Urinary bladder (tissue), 4 donors: ENCODE measurements around the gene MMP15. TPM values are rescaled to one million over a fixed set of nuclear protein-coding genes. Genes with fewer than 3 reads are reported as not detected.
"Not testable (repeated sequence)": the region's sequence is repeated elsewhere in the genome, so short reads cannot be mapped to it uniquely, and the experiment has no call there.

Experiments
- DNase-seq: peaks from one replicate; pipeline ENCODE4 v3.0.0-alpha.2; 2015; ENCODE audit errors: extremely low spot score
- H3K27ac ChIP-seq: one replicate; pipeline ENCODE4 v1.5.1; 2013; ENCODE audit warnings: low read depth, mild to moderate bottlenecking, moderate library complexity
- H3K36me3 ChIP-seq: one replicate; pipeline ENCODE4 v1.6.1; 2013; ENCODE audit warnings: mild to moderate bottlenecking, moderate library complexity; ENCODE audit not compliant: insufficient read depth
- H3K4me1 ChIP-seq: one replicate; pipeline ENCODE4 v1.6.1; 2013; ENCODE audit warnings: mild to moderate bottlenecking, moderate library complexity; ENCODE audit not compliant: insufficient read depth
- H3K4me3 ChIP-seq: one replicate; pipeline ENCODE4 v1.5.1; 2013; ENCODE audit warnings: low read depth, low read length
- WGBS: extraction: QIAGEN DNeasy Blood & Tissue Kit; methylation state at CpG from one replicate; pipeline ENCODE4 v1.1.7; 2013; 5-methylcytosine and 5-hydroxymethylcytosine counted together
- polyA plus RNA-seq: library from polyadenylated mRNA; stranded (reverse); fragments of 200-250 nt; gene quantifications from one replicate; pipeline ENCODE4 v1.2.3, GENCODE V29; 2013
- total RNA-seq: library from RNA; depleted of rRNA; stranded (reverse); fragments of >200 nt; gene quantifications from one replicate; pipeline ENCODE4 v1.2.3, GENCODE V29; 2014
- donor health status: healthy with polysubstance abuse.
- donor health status: healthy.

Gene MMP15
- total and polyA plus RNA-seq, 2 donors, result 10.6 to 11.1 TPM

DNA sequence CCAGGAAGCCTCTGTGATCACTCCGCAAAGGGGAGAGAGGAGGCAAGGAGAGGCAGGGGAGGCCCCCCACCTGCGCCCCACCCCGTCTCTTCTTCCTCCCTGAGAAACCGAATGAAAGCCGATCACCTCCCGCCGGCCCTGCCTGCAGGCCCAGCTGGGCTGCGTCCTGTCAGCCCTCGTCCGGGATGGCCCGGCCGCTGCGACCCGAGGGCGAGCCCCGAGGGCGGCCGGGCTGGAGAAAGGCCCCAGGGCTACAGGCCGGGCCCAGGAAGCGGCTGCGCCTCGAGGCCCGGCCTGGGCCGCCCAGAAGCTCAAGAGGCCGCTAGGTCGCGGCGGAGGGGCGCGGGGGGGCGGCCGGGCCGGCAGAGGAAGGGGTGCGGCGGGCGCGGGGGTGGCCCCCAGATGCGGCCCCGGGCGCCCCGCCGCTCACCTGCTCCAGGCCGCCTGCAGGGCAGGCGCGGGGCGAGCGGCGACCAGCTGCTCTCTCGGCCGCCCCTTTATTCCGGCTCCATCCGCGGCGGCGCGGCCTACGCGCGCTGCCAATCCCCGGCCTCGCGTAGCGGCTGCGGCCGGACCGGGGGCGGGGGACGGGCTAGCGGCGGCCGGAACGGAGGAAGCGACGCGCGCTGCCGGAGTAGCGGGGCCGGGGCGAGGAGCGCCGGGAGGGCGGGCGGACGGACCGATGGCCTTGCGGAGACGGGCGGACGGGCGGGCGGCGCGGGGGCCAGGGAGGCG lies 25.4 kb upstream of the MMP15 start, which contains the start of gene ZNF319:
Gene ZNF319, minus strand, starts transcription at position 702 of the 735 bp plus-strand sequence. CDS start 2,407 bp downstream, outside the sequence.
- peak within 1 kb of the TSS; percentile 75 for H3K4me3 ChIP-seq
- peak within 1 kb of the TSS; percentile 85 for H3K27ac ChIP-seq
- no peaks in the 10 kb centered on the region for H3K4me1 ChIP-seq
- H3K36me3 ChIP-seq, result no peaks in the 10 kb centered on the region
- under 1% methylated on average over 95 of the region's 95 CpGs for WGBS
- DNase-seq, result no peak

- under 1% methylated on average over 79 of the region's 81 CpGs for WGBS
- H3K4me3 ChIP-seq, result peak within 1 kb of the TSS; percentile 75
- no peaks in the 10 kb centered on the region for H3K36me3 ChIP-seq
- peak within 1 kb of the TSS; percentile 85 for H3K27ac ChIP-seq
- DNase-seq, result no peak
- no peaks in the 10 kb centered on the region for H3K4me1 ChIP-seq
Observed at GRCh38 chr16:58000706-58001676, 24.6 kb upstream of the MMP15 start, which contains the start of gene USB1. TSS of gene USB1 (plus strand) at chr16:58001407. CDS start at chr16:58001484, 77 bp downstream.

GRCh38 chr16:58001781-58002415 lies 23.7 kb upstream of the MMP15 start:
- 32% methylated on average over 10 of the region's 10 CpGs for WGBS
- H3K4me3 ChIP-seq, result peak overlapping the region; percentile 75
- H3K4me1 ChIP-seq, result no peaks in the 10 kb centered on the region
- no peak for DNase-seq
- H3K36me3 ChIP-seq, result no peaks in the 10 kb centered on the region
- no peak overlapping the region for H3K27ac ChIP-seq

DNA sequence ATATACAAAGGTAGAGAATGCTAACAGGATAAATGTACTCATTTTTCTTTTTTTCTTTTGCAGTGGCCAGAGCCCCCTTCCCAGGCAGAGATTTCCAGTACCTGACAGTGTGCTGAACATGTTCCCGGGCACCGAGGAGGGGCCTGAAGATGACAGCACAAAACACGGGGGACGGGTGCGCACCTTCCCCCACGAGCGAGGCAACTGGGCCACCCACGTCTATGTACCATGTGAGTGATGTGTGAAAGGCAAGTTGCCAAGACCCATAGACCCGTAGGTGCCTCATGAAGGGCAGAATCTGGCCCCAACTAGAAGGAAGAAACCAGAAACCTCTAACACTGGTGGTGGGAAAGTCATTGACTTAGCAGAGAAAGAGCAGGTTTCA lies 23.1 kb upstream of the MMP15 start:
- H3K4me3 ChIP-seq, result no peak overlapping the region
- H3K27ac ChIP-seq, result no peak overlapping the region
- no peaks in the 10 kb centered on the region for H3K4me1 ChIP-seq
- no peak for DNase-seq
- no peaks in the 10 kb centered on the region for H3K36me3 ChIP-seq
- WGBS, result 84% methylated on average over 9 of the region's 9 CpGs

GRCh38 chr16:58002936-58003335 lies 22.6 kb upstream of the MMP15 start:
- H3K4me1 ChIP-seq, result no peaks in the 10 kb centered on the region
- no peak overlapping the region for H3K4me3 ChIP-seq
- H3K36me3 ChIP-seq, result no peaks in the 10 kb centered on the region
- DNase-seq, result no peak
- WGBS, result 95% methylated on average over 5 of the region's 5 CpGs
- H3K27ac ChIP-seq, result no peak overlapping the region

DNA sequence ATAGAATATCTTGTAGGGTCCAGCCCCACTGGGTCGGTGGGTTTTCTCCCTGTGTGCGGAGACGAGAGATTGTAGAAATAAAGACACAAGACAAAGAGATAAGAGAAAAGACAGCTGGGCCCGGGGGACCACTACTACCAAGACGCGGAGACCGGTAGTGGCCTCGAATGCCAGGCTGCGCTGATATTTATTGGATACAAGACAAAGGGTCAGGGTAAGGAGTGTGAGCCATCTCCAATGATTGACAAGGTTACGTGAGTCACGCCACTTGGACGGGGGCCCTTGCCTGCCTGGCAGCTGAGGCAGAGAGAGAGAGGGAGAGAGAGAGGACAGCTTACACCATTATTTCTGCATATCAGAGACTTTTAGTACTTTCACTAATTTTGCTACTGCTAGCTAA lies 20.8 kb upstream of the MMP15 start:
- not testable (repeated sequence) for DNase-seq, H3K4me3 ChIP-seq, H3K4me1 ChIP-seq, H3K36me3 ChIP-seq, H3K27ac ChIP-seq
- 89% methylated on average over 12 of the region's 12 CpGs for WGBS

GRCh38 chr16:58009856-58010416 lies 15.6 kb upstream of the MMP15 start:
- no peak for DNase-seq
- no peaks in the 10 kb centered on the region for H3K4me1 ChIP-seq
- peaks cover 1% of the 10 kb centered on the region for H3K36me3 ChIP-seq
- no peak overlapping the region for H3K27ac ChIP-seq
- H3K4me3 ChIP-seq, result no peak overlapping the region
- WGBS, result 90% methylated on average over 11 of the region's 11 CpGs

GRCh38 chr16:58010886-58011285 lies 14.7 kb upstream of the MMP15 start:
- Histone ChIP-seq H3K27ac (no peak overlapping the region), H3K36me3 (peaks cover 1% of the 10 kb centered on the region), H3K4me1 (no peaks in the 10 kb centered on the region), H3K4me3 (no peak overlapping the region)
- no peak for DNase-seq
- 69% methylated on average over 3 of the region's 3 CpGs for WGBS

GRCh38 chr16:58011652-58012051 lies 13.9 kb upstream of the MMP15 start:
- no peak overlapping the region for H3K27ac ChIP-seq
- DNase-seq, result no peak
- no peak overlapping the region for H3K4me3 ChIP-seq
- peaks cover 1% of the 10 kb centered on the region for H3K36me3 ChIP-seq
- no peaks in the 10 kb centered on the region for H3K4me1 ChIP-seq
- 72% methylated on average over 3 of the region's 3 CpGs for WGBS

GRCh38 chr16:58012481-58012880 lies 13.1 kb upstream of the MMP15 start:
- Histone ChIP-seq H3K4me3 (no peak overlapping the region), H3K27ac (no peak overlapping the region)

GRCh38 chr16:58013201-58013956 lies 12.2 kb upstream of the MMP15 start:
- DNase-seq, result no peak
- Histone ChIP-seq H3K27ac (no peak overlapping the region), H3K36me3 (peaks cover 1% of the 10 kb centered on the region), H3K4me3 (no peak overlapping the region), H3K4me1 (no peaks in the 10 kb centered on the region)
- WGBS, result 90% methylated on average over 9 of the region's 9 CpGs

More at GRCh38 chr16:58012481-58012880, 13.1 kb upstream of the MMP15 start:
- Histone ChIP-seq H3K4me1 (no peaks in the 10 kb centered on the region), H3K36me3 (peaks cover 1% of the 10 kb centered on the region)
- DNase-seq, result no peak
- WGBS, result 76% methylated on average over 9 of the region's 9 CpGs

- no peak for DNase-seq
- no peaks in the 10 kb centered on the region for H3K4me1 ChIP-seq
- H3K4me3 ChIP-seq, result no peak overlapping the region
- H3K36me3 ChIP-seq, result no peaks in the 10 kb centered on the region
- H3K27ac ChIP-seq, result no peak overlapping the region
- WGBS, result 62% methylated on average over 12 of the region's 12 CpGs
Observed at GRCh38 chr16:58016840-58017446, 8.6 kb upstream of the MMP15 start.
